Neural cell (in vitro differentiated cells): Measurements from ENCODE around the gene TNFRSF4. TPM values are rescaled to one million over a fixed set of nuclear protein-coding genes. Genes with fewer than 3 reads are reported as not detected.

Experiments used
- H2AFZ ChIP-seq: fragments of 200-600, 300-800 bp; sonication (generic), shearing (Covaris generic); 2 replicates; pipeline ENCODE4 v1.6.0; 2014; ENCODE audit warnings: low read depth, mild to moderate bottlenecking, antibody characterized with exemption, low read length, moderate library complexity
- H3F3A ChIP-seq: fragments of 200-600 bp; shearing (Covaris generic); 2 replicates; pipeline ENCODE4 v1.6.1; 2016; ENCODE audit warnings: mild to moderate bottlenecking, moderate library complexity, mixed read lengths, antibody characterized with exemption, low read length; ENCODE audit not compliant: insufficient read depth, poor library complexity, severe bottlenecking
- H3K27ac ChIP-seq: fragments of 200-600, 300-800 bp; sonication (generic), shearing (Covaris generic); 2 replicates; pipeline ENCODE4 v1.5.1; 2014; ENCODE audit warnings: mild to moderate bottlenecking, low read length, moderate library complexity
- H3K27me3 ChIP-seq: fragments of 300-800, 200-600 bp; sonication (generic), shearing (Covaris generic); 2 replicates; pipeline ENCODE4 v1.6.0; 2014; ENCODE audit warnings: mild to moderate bottlenecking, low read depth, low read length, moderate library complexity; ENCODE audit not compliant: insufficient read depth
- H3K36me3 ChIP-seq: fragments of 300-800, 200-600 bp; sonication (generic), shearing (Covaris generic); 2 replicates; pipeline ENCODE4 v1.5.1; 2014; ENCODE audit warnings: mild to moderate bottlenecking, antibody characterized with exemption, low read length, moderate library complexity; ENCODE audit not compliant: insufficient read depth
- H3K4me2 ChIP-seq: fragments of 300-800, 200-600 bp; sonication (generic), shearing (Covaris generic); 2 replicates; pipeline ENCODE4 v1.6.0; 2014; ENCODE audit warnings: mild to moderate bottlenecking, low read length
- H3K4me3 ChIP-seq: fragments of 300-800, 200-600 bp; sonication (generic), shearing (Covaris generic); 2 replicates; pipeline ENCODE4 v1.5.1; 2014; ENCODE audit warnings: mild to moderate bottlenecking, low read length, moderate library complexity
- H3K79me2 ChIP-seq: fragments of 200-600 bp; shearing (Covaris generic); replicated peaks from 2 replicates; pipeline ENCODE4 v1.6.0; 2014; ENCODE audit warnings: mild to moderate bottlenecking, low read length, moderate library complexity; ENCODE audit not compliant: insufficient read depth
- H3K9ac ChIP-seq: fragments of 300-800, 200-600 bp; sonication (generic), shearing (Covaris generic); 2 replicates; pipeline ENCODE4 v1.6.1; 2016; ENCODE audit warnings: mild to moderate bottlenecking, low read length, mixed read lengths
- H3K9me2 ChIP-seq: fragments of 200-600 bp; shearing (Covaris generic); 2 replicates; pipeline ENCODE4 v1.6.1; 2016; ENCODE audit warnings: mild to moderate bottlenecking, low read length, mixed read lengths; ENCODE audit not compliant: insufficient read depth
- H3K9me3 ChIP-seq: fragments of 200-600, 300-800 bp; sonication (generic), shearing (Covaris generic); 2 replicates; pipeline ENCODE4 v1.6.1; 2016; ENCODE audit warnings: mild to moderate bottlenecking, mixed run types, low read length, moderate library complexity, mixed read lengths
- H4K20me1 ChIP-seq: fragments of 200-600 bp; shearing (Covaris generic); 2 replicates; pipeline ENCODE4 v1.6.1; 2016; ENCODE audit warnings: mild to moderate bottlenecking, mixed run types; ENCODE audit not compliant: insufficient read depth
- EP300 ChIP-seq: fragments of 450-650 bp; conservative IDR thresholded peaks from 2 replicates; pipeline ENCODE4 v1.6.1; 2014; ENCODE audit warnings: antibody characterized with exemption, mild to moderate bottlenecking, moderate library complexity; ENCODE audit not compliant: poor library complexity, severe bottlenecking
- EZH2 ChIP-seq: fragments of 200-600, 300-800 bp; shearing (Covaris generic), sonication (generic); IDR thresholded peaks from 2 replicates; pipeline ENCODE4 v1.6.1; 2014; ENCODE audit warnings: antibody characterized with exemption, low read length, borderline replicate concordance, mild to moderate bottlenecking; ENCODE audit not compliant: insufficient read depth, poor library complexity, severe bottlenecking
- MXI1 ChIP-seq: fragments of 450-650 bp; conservative IDR thresholded peaks from 2 replicates; pipeline ENCODE4 v1.6.1; 2014; ENCODE audit warnings: antibody characterized with exemption, mild to moderate bottlenecking; ENCODE audit not compliant: poor library complexity, severe bottlenecking
- POLR2AphosphoS5 ChIP-seq: IDR thresholded peaks from 2 replicates; pipeline ENCODE4 v1.6.1; 2012
- RAD21 ChIP-seq: fragments of 450-650 bp; conservative IDR thresholded peaks from 2 replicates; pipeline ENCODE4 v1.6.1; 2014; ENCODE audit warnings: antibody characterized with exemption, mild to moderate bottlenecking, moderate library complexity
- SMC3 ChIP-seq: fragments of 450-650 bp; conservative IDR thresholded peaks from 2 replicates; pipeline ENCODE4 v1.6.1; 2014; ENCODE audit warnings: antibody characterized with exemption, mild to moderate bottlenecking, moderate library complexity; ENCODE audit not compliant: poor library complexity
- TAF1 ChIP-seq: IDR thresholded peaks from 2 replicates; pipeline ENCODE4 v1.6.1; 2012; ENCODE audit warnings: low read depth
- polyA plus RNA-seq: library from polyadenylated mRNA; depleted of rRNA; stranded (reverse); fragments of >200 nt; gene quantifications from 2 replicates; pipeline ENCODE4 v1.2.3, GENCODE V29; 2014
- TF ChIP-seq, protein P1 (sequence below): fragments of 450-650 bp; IDR thresholded peaks from 2 replicates; pipeline ENCODE4 v1.5.1; 2014; ENCODE audit warnings: antibody characterized with exemption, mild to moderate bottlenecking, moderate library complexity; ENCODE audit not compliant: poor library complexity, severe bottlenecking
- TF ChIP-seq, protein P2 (sequence below): IDR thresholded peaks from 2 replicates; pipeline ENCODE4 v1.6.1; 2012; ENCODE audit warnings: borderline replicate concordance

TNFRSF4 gene
- polyA plus RNA-seq, 1 donor from 2014 or later = not detected

DNA sequence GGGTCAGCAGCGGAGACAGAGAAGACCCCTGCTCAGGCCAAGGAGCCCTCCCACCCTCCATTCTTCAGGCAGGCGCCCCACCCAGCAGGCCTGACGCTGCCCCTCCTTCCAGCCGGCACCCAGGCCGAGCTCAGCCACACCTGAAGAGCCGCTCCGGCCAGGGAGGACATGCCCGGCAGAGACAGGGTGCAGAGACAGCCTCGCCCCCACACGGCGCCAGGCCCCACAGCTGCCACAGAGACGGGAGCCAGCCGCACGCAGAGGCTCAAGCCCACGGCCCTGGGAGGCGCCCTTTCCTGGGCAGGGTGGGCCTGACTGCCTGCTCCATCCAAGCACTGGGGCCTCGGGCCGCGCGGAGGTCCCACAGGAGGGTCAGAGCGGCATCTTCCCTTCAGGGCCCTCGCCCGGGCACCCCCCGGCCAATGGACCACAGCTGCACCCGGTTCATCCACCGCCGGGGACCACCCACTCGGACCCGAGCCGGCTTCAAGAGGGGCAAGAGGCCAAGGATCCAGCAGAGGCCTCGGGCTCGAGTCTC is 35.1 kb downstream of the TNFRSF4 start:
- no peaks in the 10 kb centered on the region for H3K36me3 ChIP-seq
- H3K9ac ChIP-seq = no peak overlapping the region
- H3K9me2 ChIP-seq = no peaks in the 10 kb centered on the region
- H3K4me2 ChIP-seq = no peak overlapping the region
- no peak overlapping the region for H3K27ac ChIP-seq
- no peaks in the 10 kb centered on the region for H3K27me3 ChIP-seq
- H4K20me1 ChIP-seq = no peaks in the 10 kb centered on the region
- no peak for TF ChIP-seq TAF1
- no peak for TF ChIP-seq RAD21
- no peak for TF ChIP-seq SMC3
- no peak for TF ChIP-seq EZH2
- TF ChIP-seq, protein P1, sequence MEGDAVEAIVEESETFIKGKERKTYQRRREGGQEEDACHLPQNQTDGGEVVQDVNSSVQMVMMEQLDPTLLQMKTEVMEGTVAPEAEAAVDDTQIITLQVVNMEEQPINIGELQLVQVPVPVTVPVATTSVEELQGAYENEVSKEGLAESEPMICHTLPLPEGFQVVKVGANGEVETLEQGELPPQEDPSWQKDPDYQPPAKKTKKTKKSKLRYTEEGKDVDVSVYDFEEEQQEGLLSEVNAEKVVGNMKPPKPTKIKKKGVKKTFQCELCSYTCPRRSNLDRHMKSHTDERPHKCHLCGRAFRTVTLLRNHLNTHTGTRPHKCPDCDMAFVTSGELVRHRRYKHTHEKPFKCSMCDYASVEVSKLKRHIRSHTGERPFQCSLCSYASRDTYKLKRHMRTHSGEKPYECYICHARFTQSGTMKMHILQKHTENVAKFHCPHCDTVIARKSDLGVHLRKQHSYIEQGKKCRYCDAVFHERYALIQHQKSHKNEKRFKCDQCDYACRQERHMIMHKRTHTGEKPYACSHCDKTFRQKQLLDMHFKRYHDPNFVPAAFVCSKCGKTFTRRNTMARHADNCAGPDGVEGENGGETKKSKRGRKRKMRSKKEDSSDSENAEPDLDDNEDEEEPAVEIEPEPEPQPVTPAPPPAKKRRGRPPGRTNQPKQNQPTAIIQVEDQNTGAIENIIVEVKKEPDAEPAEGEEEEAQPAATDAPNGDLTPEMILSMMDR = no peak
- TF ChIP-seq, protein P2, sequence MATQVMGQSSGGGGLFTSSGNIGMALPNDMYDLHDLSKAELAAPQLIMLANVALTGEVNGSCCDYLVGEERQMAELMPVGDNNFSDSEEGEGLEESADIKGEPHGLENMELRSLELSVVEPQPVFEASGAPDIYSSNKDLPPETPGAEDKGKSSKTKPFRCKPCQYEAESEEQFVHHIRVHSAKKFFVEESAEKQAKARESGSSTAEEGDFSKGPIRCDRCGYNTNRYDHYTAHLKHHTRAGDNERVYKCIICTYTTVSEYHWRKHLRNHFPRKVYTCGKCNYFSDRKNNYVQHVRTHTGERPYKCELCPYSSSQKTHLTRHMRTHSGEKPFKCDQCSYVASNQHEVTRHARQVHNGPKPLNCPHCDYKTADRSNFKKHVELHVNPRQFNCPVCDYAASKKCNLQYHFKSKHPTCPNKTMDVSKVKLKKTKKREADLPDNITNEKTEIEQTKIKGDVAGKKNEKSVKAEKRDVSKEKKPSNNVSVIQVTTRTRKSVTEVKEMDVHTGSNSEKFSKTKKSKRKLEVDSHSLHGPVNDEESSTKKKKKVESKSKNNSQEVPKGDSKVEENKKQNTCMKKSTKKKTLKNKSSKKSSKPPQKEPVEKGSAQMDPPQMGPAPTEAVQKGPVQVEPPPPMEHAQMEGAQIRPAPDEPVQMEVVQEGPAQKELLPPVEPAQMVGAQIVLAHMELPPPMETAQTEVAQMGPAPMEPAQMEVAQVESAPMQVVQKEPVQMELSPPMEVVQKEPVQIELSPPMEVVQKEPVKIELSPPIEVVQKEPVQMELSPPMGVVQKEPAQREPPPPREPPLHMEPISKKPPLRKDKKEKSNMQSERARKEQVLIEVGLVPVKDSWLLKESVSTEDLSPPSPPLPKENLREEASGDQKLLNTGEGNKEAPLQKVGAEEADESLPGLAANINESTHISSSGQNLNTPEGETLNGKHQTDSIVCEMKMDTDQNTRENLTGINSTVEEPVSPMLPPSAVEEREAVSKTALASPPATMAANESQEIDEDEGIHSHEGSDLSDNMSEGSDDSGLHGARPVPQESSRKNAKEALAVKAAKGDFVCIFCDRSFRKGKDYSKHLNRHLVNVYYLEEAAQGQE = no peak
- no peak for TF ChIP-seq MXI1
- TF ChIP-seq EP300 = no peak
- TF ChIP-seq POLR2AphosphoS5 = no peak
- no peaks in the 10 kb centered on the region for H3K9me3 ChIP-seq
- H3K79me2 ChIP-seq = no peaks in the 10 kb centered on the region
- no peaks in the 10 kb centered on the region for H3F3A ChIP-seq
- H3K4me3 ChIP-seq = no peak overlapping the region
- no peak overlapping the region for H2AFZ ChIP-seq

DNA sequence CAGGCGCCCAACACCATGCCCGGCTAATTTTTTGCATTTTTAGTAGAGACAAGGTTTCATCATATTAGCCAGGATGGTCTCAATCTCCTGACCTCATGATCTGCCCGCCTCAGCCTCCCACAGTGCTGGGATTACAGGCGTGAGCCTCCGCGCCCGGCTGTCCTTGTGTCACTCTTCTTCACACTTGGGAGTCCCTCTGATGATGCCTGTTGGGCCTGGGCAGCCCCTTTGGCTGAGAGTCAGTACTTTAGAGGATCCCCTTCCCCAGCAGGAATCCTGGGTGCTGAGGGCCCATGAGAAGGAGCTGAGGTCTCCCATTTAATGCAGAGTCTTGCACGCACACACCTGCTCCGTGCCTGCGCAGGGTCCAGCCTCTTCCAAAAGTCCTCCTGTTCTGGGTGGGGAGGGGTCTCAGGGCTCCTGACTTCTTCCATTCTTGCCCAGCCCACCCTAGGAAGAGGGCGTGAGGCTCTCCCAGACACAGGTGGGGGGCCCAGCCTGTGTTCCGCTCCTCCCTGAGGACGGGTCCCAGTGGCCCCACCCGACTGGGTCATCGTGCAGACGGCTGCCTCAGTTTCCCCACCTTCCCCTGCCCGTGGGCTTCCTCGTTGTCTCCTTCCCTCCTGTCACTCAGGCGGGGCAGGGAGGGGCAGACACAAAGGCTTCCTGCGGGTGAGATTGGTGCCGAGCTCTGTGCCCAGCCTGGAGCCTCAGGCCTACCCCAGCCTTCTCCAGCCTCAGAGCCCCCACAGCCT is 36.3 kb downstream of the TNFRSF4 start:
- no peaks in the 10 kb centered on the region for H4K20me1 ChIP-seq
- no peak overlapping the region for H3K27ac ChIP-seq
- H3K4me3 ChIP-seq = no peak overlapping the region
- no peaks in the 10 kb centered on the region for H3K27me3 ChIP-seq
- no peak overlapping the region for H2AFZ ChIP-seq
- no peak for TF ChIP-seq TAF1
- TF ChIP-seq, protein P1 = no peak
- TF ChIP-seq SMC3 = no peak
- TF ChIP-seq EZH2 = no peak
- TF ChIP-seq POLR2AphosphoS5 = no peak
- no peak for TF ChIP-seq EP300
- TF ChIP-seq, protein P2 = no peak
- no peak for TF ChIP-seq RAD21
- TF ChIP-seq MXI1 = no peak
- H3K9me2 ChIP-seq = no peaks in the 10 kb centered on the region
- no peak overlapping the region for H3K9ac ChIP-seq
- H3K36me3 ChIP-seq = no peaks in the 10 kb centered on the region
- no peak overlapping the region for H3K4me2 ChIP-seq
- no peaks in the 10 kb centered on the region for H3F3A ChIP-seq
- H3K79me2 ChIP-seq = no peaks in the 10 kb centered on the region
- H3K9me3 ChIP-seq = no peaks in the 10 kb centered on the region
